Lower leg skin (tissue), 4 donors: ENCODE results near the gene NMNAT3. TPM values are rescaled to one million over a fixed set of nuclear protein-coding genes. Genes with fewer than 3 reads are reported as not detected.

Experiments
- DNase-seq, 2 donors: peaks; one replicate each; pipeline ENCODE4 v3.0.0-alpha.2; 2019; ENCODE audit warnings: low spot score in 2 of 2
- H3K4me3 ChIP-seq: fragments of 200-600 bp; sonication (generic); 2 replicates; pipeline ENCODE4 v1.5.1; 2017; ENCODE audit warnings: mild to moderate bottlenecking, low read depth; ENCODE audit not compliant: poor library complexity, severe bottlenecking
- CTCF ChIP-seq, 3 donors: fragments of 450-650 bp; IDR thresholded peaks; one replicate each; pipeline ENCODE4 v1.5.1; 2016; ENCODE audit warnings: antibody characterized with exemption in 3 of 3, mild to moderate bottlenecking in 3 of 3, moderate library complexity in 2 of 3
- POLR2A ChIP-seq, 2 donors: fragments of 450-650 bp; IDR thresholded peaks; one replicate each; pipeline ENCODE4 v1.6.1; 2016 to 2017; ENCODE audit warnings: antibody characterized with exemption in 2 of 2, mild to moderate bottlenecking in 1 of 2, moderate library complexity in 1 of 2
- WGBS, 2 donors: methylation state at CpG; one replicate each; pipeline ENCODE4 v1.1.5; 2018; 5-methylcytosine and 5-hydroxymethylcytosine counted together
- intact Hi-C: fragments of 100-400 bp; cut with DNase I; formaldehyde crosslinking; loops from one replicate; pipeline ENCODE4 v1.15.0; 2023; ENCODE audit warnings: low total_unique reads
- total RNA-seq, 4 donors: library from RNA; depleted of rRNA; stranded (reverse); fragments of >200 nt; gene quantifications; one replicate each; pipeline ENCODE4 v1.1.0, GENCODE V29; 2016

NMNAT3 gene
- total RNA-seq, 4 donors from 2014 or later = 33.6 to 41.9 (median 37.5) TPM

GRCh38 chr3:139672884-139673283 lies 4.9 kb downstream of the NMNAT3 start:
- no peak overlapping the region for H3K4me3 ChIP-seq
- WGBS, 2 donors = 90 to 96% methylated on average over 4 of the region's 4 CpGs
- TF ChIP-seq CTCF (IDR thresholded peaks at IDR 0.05) = no peak
- no peak for TF ChIP-seq POLR2A (IDR thresholded peaks at IDR 0.05)
- no peak for DNase-seq
- intact Hi-C loops = no loop called here

GRCh38 chr3:139671863-139672646 lies 5.7 kb downstream of the NMNAT3 start:
- TF ChIP-seq CTCF (IDR thresholded peaks at IDR 0.05) = no peak
- no peak for TF ChIP-seq POLR2A (IDR thresholded peaks at IDR 0.05)
- intact Hi-C loops = no loop called here
- peak in 1 of 2 donors; percentile 49 for DNase-seq
- no peak overlapping the region for H3K4me3 ChIP-seq
- 73 to 75% methylated on average over 7 of the region's 7 CpGs for WGBS, 2 donors

- H3K4me3 ChIP-seq = no peak overlapping the region
- DNase-seq = no peak
- intact Hi-C loops = no loop called here
- TF ChIP-seq POLR2A (IDR thresholded peaks at IDR 0.05) = no peak
- no peak for TF ChIP-seq CTCF (IDR thresholded peaks at IDR 0.05)
- WGBS, 2 donors = 72 to 80% methylated on average over 2 of the region's 2 CpGs
Observed at GRCh38 chr3:139671107-139671506, 6.7 kb downstream of the NMNAT3 start.

- 92 to 94% methylated on average over 4 of the region's 4 CpGs for WGBS, 2 donors
- TF ChIP-seq POLR2A (IDR thresholded peaks at IDR 0.05) = no peak
- no peak for TF ChIP-seq CTCF (IDR thresholded peaks at IDR 0.05)
- peak in 1 of 2 donors; percentile 28 for DNase-seq
- no peak overlapping the region for H3K4me3 ChIP-seq
- intact Hi-C loops = no loop called here
Observed at GRCh38 chr3:139670196-139670595, 7.6 kb downstream of the NMNAT3 start.

- no peak for DNase-seq
- TF ChIP-seq CTCF (IDR thresholded peaks at IDR 0.05) (no peak), POLR2A (IDR thresholded peaks at IDR 0.05) (no peak)
- H3K4me3 ChIP-seq = no peak overlapping the region
- intact Hi-C loops = no loop called here
Observed at GRCh38 chr3:139668332-139668731, 9.4 kb downstream of the NMNAT3 start.

GRCh38 chr3:139664958-139665357 lies 12.8 kb downstream of the NMNAT3 start:
- peak in 1 of 2 donors; percentile 26 for DNase-seq
- WGBS, 2 donors = 62 to 77% methylated on average over 2 of the region's 2 CpGs
- no peak for TF ChIP-seq POLR2A (IDR thresholded peaks at IDR 0.05)
- no peak for TF ChIP-seq CTCF (IDR thresholded peaks at IDR 0.05)

More at GRCh38 chr3:139664958-139665357, 12.8 kb downstream of the NMNAT3 start:
- H3K4me3 ChIP-seq = no peak overlapping the region
- intact Hi-C loops = no loop called here
